Measurements from ENCODE around the gene BICD2. TPM values are rescaled to one million over a fixed set of nuclear protein-coding genes. Genes with fewer than 3 reads are reported as not detected.
A peak's percentile ranks its signal among the peaks of the same experiment; 100 is the strongest.

BICD2 gene
- total and polyA plus RNA-seq, 2 donors (not counting 1 experiment from before 2014, with no cell fraction given) = 33.2 to 49.5 TPM

DNA sequence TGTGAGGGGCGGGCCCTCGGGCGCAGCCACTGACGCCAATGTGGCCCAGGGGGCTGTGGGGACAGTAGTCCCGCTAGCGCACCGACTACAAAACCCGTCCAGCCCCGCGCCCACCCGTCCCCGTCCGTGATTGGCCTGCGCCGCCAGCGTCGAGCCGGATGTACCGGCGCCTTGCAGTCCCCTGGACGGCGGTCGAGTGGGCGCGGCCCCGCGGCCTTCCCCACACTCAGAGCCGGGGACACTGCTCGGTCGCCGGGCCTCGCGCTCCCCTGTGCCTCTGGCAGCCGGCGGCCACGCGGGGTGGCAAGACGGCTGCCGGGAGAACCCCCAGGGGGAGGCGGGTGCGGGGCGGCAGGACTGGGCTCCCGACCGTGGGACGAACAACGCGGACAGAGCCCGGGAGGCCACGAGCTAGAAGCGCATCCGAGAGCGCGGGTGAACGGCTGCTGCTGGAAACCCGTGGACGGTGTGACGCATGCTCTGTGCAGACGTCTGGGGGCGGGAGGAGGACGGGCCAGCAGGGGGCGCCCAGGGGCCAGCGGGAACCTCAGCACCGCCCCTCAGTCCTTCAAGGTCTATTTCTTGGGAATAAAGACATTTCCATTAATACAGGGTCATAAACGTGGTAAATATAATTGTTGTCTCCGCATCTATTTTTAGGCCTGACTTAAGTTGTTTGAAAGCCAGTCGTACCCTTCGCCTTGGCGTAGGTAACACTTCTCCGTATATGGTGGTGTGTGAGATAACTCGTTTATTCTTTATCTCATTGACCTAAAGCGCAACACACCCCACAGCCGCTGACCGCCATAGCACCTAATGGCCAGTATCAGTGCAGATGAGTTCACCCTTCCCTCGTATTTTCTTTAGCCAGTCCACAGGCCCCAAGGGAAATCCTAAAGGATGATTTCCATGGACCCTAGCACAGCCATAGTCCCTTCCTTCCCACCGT lies 629 bp upstream of the BICD2 start:
- Mint-ChIP-seq H3K4me1 (peaks cover 65% of the 10 kb centered on the region), H3K27me3 (no peaks in the 10 kb centered on the region), H3K9me3 (ENCODE audit: insufficient read depth) (no peaks in the 10 kb centered on the region), H3K4me3 (peak overlapping the region; percentile 98), H3K27ac (peak overlapping the region; percentile 99)
- peak; percentile 90 for ATAC-seq (ENCODE audit: low read depth)
- peak overlapping the region; percentile 96 to 99 for H3K27ac ChIP-seq (ENCODE audit: low read length in 2 of 2)
- CTCF ChIA-PET = interaction anchor here (0.6 to 5.1 kb wide), 9 partner anchors 20 to 98 kb away, joined by 3 to 55 read pairs (median 5); partner anchors contain the start of gene IPPK
- POLR2A ChIA-PET = interaction anchor here (0.6 to 3.4 kb wide), 4 partner anchors 10 to 95 kb away, joined by 3 to 20 read pairs (median 9); partner anchors contain the start of gene IPPK
- H3K4me2 ChIP-seq (replicated peaks; ENCODE audit: low read depth, low read length, poor library complexity, severe bottlenecking) = peak overlapping the region; percentile 78
- peak overlapping the region; percentile 98 for H3K9ac ChIP-seq (ENCODE audit: low read length)
- DNase-seq = peak; percentile 98
- TF ChIP-seq, protein P1, sequence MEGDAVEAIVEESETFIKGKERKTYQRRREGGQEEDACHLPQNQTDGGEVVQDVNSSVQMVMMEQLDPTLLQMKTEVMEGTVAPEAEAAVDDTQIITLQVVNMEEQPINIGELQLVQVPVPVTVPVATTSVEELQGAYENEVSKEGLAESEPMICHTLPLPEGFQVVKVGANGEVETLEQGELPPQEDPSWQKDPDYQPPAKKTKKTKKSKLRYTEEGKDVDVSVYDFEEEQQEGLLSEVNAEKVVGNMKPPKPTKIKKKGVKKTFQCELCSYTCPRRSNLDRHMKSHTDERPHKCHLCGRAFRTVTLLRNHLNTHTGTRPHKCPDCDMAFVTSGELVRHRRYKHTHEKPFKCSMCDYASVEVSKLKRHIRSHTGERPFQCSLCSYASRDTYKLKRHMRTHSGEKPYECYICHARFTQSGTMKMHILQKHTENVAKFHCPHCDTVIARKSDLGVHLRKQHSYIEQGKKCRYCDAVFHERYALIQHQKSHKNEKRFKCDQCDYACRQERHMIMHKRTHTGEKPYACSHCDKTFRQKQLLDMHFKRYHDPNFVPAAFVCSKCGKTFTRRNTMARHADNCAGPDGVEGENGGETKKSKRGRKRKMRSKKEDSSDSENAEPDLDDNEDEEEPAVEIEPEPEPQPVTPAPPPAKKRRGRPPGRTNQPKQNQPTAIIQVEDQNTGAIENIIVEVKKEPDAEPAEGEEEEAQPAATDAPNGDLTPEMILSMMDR (IDR thresholded peaks at IDR 0.05) = peak; percentile 96
- no peak for TF ChIP-seq EZH2 (IDR thresholded peaks at IDR 0.05; ENCODE audit: borderline replicate concordance, insufficient read depth, low read depth, low read length, poor library complexity, severe bottlenecking)
- peak overlapping the region; percentile 72 to 91 (median 75) for H3K4me3 ChIP-seq (ENCODE audit: control extremely low read depth in 1 of 5, extremely low read depth in 1 of 5, insufficient read depth in 1 of 5, low read depth in 2 of 5, low read length in 4 of 5)
- peaks cover 46% of the 10 kb centered on the region for H3K79me2 ChIP-seq (ENCODE audit: control insufficient read depth, insufficient read depth, low read length)
- intact Hi-C loops (cut with micrococcal nuclease) = loop anchor here (1.0 to 10.0 kb wide), 9 partner anchors 25 to 1960 kb away; partner anchors contain the start of genes AOPEP, CENPP, FAM120A and FAM120AOS
- H3K9me3 ChIP-seq (ENCODE audit: control extremely low read depth in 1 of 3, control insufficient read depth in 2 of 3, insufficient read depth in 1 of 3, low read length in 2 of 3) = no peaks in the 10 kb centered on the region
- WGBS (ENCODE audit: insufficient coverage) = 1% methylated on average over 64 of the region's 75 CpGs
- no peaks in the 10 kb centered on the region for H3K36me3 ChIP-seq (replicated peaks in 1 of 2; ENCODE audit: control extremely low read depth in 1 of 2, control insufficient read depth in 1 of 2, extremely low read depth in 1 of 2, insufficient read depth in 2 of 2, low read length in 1 of 2)
- H2AFZ ChIP-seq (ENCODE audit: insufficient read depth, low read depth, low read length, poor library complexity, severe bottlenecking) = peak overlapping the region; percentile 78
- peaks cover 41% of the 10 kb centered on the region for H4K20me1 ChIP-seq (ENCODE audit: control insufficient read depth, insufficient read depth, low read length, poor library complexity, severe bottlenecking)
- H3K27me3 ChIP-seq (replicated peaks in 1 of 4; ENCODE audit: control extremely low read depth in 1 of 4, control insufficient read depth in 3 of 4, insufficient read depth in 4 of 4, low read length in 3 of 4) = no peaks in the 10 kb centered on the region
- peaks cover 53 to 61% of the 10 kb centered on the region in 2 donors for H3K4me1 ChIP-seq (ENCODE audit: control insufficient read depth in 2 of 2, insufficient read depth in 2 of 2, low read length in 2 of 2)
